ENCODE measurements around the gene PHF20.
"Not testable (repeated sequence)": the region's sequence is repeated elsewhere in the genome, so short reads cannot be mapped to it uniquely, and the experiment has no call there.

Gene PHF20

DNA sequence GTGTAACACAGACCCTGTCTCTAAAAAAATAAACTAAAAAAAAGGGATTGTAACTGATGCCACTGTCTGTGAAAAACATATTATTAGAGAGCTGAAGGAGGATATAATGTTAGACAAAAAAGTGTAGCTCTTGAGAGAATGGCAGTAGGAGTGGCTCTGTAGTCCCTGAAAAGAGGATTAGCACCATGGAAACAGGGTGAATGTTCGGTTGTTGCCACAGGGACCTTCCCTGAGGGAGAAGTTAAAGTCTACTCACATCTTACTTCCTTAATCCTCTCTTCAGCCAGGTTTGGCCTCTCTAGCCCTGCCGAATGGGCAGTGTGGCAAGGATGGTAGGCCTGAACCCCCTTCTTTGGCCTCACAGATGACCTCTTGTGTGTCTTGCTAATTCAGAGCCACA is 170.4 kb downstream of the PHF20 start:
- no peak for DNase-seq

DNA sequence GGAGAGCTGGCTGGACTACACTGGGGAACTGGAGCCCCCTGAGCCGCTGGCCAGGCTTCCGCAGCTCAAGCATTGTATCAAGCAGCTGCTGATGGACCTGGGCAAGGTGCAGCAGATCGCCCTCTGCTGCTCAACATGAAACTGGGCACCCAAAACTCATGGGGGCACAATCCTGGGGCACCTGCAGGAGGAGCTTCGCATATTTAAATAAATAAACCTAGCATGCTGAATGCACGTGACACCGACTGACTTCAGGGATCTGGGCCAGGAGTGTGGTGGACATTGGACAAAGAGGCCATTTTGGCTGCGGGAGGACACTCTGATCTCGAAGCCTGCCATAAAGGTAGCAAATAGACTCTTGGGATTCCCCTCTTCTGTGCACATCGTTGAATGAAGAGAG is 175.7 kb downstream of the PHF20 start:
- peak; percentile 65 for DNase-seq

DNA sequence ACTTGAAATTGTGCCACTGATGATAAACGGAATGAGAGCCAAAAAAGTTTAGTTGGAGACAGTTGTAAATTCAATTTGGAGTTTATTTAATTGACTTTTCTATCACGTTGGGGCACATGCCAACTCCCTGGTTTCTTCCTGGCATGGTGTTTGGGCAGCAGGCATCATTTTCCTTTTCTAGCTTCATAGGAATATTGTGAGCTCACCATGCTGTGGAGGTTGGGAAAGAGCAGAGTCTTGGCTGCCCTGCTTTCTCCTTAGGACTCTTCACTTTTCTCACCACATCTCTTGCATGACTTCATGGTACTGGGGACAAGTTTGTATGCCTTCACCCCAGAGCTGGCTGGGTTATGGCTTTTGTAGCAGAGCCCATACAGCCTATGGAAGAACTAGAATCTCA is 176.1 kb downstream of the PHF20 start:
- no peak for DNase-seq

DNA sequence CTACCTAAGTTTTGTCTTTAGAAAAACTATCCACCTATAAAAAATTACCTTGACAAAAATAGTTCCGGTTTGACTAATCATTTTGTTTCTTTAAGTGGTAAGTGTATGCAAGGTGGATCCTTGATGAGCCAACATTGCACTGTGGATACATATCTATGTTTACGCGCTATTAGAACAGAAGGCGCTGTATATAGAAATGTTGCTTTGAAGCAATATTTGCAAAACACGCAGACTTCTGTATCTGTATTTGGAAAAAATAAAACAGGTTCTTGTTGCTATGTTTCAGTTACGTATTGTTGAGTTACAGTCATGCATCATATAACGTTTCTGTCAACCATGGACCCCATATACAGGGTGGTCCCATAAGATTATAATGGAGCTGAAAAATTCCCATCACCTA is 178.3 kb downstream of the PHF20 start:
- DNase-seq = no peak

DNA sequence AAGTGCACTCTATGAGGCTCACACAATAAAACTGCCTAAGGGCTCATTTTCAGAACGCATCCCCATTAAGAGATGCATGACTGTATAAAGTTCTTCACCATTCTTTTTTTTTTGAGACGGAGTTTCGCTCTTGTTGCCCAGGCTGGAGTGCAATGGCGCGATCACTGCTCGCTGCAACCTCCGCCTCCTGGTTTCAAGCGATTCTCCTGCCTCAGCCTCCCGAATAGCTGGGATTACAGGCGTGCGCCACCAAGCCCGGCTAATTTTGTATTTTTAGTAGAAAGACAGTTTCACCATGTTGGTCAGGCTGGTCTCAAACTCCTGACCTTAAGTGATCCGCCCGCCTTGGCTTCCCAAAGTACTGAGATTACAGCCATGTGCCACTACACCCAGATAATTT is 180.3 kb downstream of the PHF20 start:
- DNase-seq = not testable (repeated sequence)

DNA sequence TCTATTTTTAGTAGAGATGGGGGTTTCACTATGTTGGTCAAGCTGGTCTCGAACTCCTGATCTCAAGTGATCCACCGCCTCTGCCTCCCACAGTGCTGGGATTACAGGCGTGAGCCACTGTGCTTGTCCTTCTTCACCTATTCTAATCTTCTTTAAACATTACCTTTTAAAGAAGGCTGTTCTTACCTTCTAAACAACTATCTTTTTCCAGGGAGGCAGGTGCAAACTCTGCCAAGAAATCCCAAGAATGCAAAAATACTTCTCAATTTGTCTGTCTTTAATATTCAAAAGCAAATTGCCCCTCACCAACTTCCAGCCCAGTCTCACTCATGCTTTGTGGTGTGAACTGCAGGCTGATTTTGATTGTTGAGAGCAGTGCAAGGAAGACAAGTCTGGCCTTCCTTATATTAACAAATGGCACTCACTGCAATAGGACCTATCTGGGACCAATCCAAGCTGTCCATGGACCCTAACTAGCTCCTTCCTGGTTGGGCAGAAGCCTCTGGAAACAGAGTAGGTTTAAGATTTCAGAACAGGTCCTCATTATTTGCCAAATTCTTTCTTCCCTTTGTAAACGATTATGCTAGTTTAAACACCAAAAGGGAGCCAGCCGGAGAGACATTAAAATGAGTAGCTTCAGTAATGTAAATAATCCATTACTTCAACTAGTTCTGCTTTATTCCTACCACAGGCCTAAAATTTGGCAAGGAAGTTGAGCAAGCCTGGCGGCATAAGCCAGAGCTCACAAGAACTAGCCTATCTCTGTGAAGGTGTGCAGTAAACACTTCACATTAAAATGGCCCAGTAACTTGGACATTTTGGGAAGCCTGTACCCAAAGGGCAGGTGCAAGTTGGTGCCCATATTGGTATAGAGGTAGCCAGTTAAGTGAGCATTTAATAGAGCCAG is 180.9 kb downstream of the PHF20 start:
- no peak for DNase-seq

DNA sequence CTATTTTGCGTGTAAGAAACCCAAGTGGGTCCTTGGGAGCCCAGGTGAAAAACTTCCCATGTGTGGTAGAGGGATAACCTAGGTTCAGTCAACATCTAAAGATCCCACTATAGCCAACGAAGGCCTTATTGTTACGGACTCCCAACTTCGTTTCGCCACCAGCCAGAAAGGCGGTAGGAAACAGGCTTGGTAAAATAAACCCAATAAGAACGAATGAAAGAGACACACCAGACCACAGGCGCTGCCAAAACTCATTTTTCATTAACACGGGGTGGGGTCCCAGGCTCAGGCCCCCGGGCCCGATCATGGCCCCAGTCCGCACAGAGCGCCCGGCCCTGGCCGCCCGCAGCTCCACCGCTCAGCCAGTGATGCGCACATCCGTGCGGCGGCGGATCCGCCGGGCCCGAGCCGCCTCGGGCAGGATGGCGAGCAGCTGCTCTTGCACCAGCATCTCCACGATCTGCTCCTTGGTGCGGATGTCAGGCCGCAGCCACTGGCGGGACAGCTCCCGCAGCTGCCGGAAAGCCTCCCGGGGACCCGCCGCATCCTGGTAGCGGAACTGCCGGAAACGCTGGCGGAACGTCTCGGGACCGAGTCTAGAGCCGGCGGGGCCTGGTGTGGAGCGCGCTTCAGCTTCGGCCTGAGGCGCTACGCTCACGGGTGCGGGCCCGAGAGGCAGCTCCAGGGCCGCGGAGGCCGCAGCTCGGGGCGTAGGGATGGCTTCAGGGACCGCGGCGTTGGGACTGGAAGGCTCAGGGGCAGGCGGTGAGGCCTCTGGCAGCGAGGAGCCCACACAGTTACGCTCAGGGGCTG is 181.8 kb downstream of the PHF20 start:
- DNase-seq = peak; percentile 89

DNA sequence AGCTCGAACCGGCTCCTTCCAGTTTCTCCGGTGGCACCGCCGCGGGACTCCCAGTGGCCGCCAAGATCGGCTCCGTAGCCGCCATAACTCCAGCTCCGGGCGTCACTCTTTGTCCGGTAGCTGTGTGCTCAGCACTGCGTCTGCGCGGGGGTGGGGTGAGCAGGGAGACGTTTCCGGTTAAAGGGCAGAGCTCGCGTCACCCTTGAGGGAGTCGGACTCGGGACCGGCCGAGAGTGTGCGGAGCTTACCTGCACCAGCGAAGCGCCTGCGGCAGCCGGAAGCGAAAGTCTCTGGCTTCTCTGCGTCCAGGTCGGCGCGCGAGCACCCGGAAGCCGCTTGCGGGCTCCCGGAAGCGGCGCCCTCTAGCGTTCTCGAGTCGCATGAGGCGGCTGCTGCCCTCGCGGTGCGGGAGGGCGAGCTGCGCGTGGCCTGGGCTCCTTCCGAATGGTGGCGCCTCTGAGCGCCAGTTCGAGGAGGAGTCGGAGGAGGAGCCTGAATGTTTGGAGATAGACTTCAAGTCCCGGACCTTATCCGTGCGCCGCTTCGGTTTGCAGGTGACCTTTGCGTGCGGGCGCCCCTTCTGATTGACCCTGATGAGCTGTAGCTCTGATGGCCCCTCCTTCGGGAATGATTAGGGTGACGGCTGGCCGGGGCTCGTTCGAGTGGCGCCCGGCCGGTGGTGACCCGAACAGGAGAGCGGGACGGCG is 182.5 kb downstream of the PHF20 start, which contains the start of gene SCAND1:
TSS of gene SCAND1 (minus strand) at position 303 of the 707 bp plus-strand sequence. CDS start at position 85, 218 bp downstream.
- peak; percentile 98 for DNase-seq

DNA sequence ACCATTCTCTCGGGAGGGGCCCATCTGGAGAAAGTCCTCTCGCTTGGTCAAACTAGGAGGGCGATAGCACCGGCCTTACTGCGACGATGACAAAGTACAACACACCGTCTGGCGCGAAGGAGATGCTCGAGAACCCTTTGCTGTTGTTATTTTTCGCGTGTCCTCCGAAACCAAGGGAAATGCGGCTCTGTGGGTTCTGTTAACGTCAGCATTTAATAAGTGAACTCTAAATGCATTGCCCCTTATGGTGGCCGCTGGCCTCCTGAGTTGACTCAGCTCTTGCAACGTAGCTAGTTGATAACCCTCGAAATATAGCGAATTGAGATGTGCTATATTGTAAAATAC is 183.1 kb downstream of the PHF20 start:
- DNase-seq = no peak

DNA sequence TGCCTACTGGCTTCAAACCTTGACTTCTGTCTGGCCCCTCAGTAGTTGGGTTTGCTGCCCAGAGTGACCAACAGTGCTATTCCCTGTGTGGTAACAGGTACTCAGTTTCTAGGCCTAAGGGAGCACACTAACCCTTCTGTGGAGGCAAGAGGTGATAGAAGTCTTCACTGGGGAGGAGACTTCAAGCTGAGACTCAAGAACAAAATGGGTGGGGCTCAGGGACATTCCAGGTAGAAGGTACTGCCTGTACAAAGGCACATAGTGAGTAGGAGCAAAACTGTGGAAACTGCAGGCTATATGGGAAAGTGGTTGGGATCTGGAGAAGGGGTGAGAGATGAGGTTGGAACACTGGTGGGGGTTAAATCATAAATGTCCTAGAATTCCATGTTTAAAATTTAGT is 184.8 kb downstream of the PHF20 start:
- no peak for DNase-seq

DNA sequence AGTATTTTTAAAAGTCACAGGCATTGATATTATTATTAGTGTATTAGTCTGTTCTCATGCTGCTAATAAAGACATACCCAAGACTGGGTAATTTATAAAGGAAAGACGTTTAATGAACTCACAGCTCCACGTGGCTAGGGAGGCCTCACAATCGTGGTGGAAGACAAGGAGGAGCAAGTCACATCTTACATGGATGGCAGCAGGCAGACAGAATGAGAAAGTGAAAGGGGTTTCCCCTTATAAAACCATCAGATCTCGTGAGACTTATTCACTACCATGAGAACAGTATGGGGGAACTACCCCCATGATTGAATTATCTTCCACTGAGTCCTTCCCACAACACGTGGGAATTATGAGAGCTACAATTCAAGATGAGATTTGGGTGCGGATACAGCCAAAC is 187.5 kb downstream of the PHF20 start:
- DNase-seq = not testable (repeated sequence)

DNA sequence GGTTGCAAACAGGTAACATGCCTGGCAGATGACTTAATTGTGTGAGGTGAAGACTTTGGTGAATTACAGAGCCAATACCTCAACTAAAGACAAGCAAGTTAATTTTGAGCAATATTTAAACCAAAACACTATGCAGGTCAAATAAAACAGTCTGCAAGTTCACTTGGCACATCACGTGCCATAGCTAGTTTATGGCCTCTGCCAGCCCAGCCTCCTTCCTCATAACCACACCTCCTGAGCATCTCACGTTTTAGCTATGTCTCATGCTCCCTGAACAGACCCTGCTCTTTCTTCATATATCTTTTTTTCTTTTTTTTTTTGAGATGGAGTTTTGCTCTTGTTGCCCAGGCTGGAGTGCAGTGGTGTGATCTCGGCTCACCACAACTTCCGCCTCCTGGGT is 192.1 kb downstream of the PHF20 start:
- no peak for DNase-seq

DNA sequence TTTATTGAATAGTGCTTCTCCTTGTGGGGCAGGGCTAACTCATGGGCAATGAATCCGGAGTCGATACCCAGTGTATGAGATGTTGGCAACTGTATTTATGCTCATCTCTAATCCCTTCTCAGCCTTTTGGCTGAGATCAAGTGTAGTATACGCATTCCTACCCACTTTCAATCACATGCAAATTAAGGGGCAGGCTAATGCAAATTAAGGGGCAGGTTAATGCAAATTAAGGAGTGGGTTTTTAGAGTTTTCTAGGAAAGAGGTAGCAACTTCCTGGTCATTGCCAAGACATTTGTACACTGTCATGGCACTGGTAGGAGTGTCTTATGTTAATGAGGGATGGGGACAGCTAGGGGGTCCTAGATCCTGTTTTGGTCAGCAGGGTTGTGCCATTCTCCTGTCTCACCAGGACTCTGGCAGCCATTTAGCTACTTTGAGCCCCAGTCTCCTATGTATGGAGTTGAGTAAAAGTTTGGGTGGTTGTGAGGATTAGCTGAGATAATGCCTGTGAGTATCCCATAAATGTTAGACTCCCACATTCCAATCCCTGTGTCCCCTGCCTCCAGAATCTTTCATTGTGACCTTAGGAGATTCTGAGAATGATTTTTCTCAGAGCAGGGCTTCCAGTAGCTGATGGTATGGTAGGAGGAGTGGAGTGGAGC is 196.3 kb downstream of the PHF20 start, which contains the start of gene CNBD2:
TSS of gene CNBD2 (plus strand) at position 612 of the 662 bp plus-strand sequence. CDS start 173 bp downstream, outside the sequence.
- no peak for DNase-seq

DNA sequence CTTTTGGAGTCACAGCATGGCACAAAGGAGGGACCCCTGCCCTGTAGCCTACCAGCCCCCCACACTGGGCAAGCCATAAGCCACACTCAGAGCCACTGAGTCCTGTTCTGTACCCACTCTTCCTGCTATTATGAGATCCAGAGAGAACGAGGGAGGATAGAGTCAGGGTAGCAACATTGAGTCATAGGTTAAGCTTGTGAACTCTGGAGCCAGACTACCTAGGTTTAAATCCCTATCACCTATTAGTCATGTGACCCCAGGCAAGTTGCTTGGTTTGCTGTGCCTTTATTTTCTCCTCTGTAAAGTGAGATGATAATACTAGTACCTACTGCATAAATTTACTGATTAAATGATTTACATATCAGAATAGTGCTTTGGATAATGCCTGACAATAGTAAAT is 197.1 kb downstream of the PHF20 start:
- DNase-seq = no peak

DNA sequence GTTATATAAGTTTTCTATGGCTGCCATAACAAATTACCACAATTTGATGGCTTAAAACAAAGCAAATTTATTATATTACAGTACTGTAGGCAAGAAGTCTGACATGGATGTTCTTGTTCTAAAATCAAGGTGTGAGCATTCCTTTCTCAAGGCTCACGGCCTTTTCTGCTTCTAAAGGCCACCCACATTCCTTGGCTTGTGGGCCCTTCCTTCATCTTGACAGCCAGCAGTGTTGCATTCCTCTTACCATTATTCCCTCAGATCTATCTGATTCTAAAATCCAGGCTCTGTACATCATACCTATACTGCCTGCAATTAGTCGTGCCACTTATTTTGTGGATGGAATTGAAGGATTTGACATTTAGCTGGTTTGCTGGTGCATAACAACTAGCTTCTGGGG is 200.2 kb downstream of the PHF20 start:
- no peak for DNase-seq

DNA sequence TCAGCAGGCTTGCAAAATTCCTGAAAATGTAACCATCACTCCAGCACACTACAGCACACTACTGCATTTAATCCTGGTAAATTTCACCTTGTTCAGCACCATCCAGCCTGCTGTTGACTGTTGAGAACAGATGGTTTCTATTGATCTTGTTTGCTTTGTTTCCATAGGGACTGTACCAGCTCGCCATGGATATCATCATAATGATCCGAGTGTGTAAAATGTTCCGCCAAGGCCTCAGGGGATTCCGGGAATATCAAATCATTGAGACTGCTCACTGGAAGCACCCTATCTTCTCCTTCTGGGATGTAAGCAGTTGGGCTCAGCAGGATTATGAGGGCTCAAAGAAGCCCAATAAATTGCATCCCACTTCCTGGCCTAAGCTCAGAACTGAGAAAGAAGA is 200.6 kb downstream of the PHF20 start:
- DNase-seq = no peak

DNA sequence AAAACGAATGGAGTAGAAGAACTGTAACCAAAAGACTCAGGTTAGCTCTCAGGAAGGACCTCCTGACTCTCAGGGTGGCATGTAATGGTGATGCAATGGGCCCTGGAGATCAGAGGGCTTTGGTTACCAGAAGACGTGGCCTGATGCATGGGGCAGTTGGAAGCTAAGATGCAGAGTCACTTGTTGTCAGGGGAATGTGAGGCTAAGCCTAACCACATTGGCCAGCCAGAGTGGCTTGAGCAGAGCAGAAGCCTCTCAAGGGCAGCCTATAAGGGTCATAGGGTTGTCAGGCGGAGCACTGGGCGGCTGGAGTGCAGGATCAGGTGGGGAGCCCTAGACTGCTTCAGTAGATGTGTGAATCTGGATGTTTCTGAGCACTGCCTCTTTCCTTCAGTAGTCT is 202.4 kb downstream of the PHF20 start:
- DNase-seq = no peak

DNA sequence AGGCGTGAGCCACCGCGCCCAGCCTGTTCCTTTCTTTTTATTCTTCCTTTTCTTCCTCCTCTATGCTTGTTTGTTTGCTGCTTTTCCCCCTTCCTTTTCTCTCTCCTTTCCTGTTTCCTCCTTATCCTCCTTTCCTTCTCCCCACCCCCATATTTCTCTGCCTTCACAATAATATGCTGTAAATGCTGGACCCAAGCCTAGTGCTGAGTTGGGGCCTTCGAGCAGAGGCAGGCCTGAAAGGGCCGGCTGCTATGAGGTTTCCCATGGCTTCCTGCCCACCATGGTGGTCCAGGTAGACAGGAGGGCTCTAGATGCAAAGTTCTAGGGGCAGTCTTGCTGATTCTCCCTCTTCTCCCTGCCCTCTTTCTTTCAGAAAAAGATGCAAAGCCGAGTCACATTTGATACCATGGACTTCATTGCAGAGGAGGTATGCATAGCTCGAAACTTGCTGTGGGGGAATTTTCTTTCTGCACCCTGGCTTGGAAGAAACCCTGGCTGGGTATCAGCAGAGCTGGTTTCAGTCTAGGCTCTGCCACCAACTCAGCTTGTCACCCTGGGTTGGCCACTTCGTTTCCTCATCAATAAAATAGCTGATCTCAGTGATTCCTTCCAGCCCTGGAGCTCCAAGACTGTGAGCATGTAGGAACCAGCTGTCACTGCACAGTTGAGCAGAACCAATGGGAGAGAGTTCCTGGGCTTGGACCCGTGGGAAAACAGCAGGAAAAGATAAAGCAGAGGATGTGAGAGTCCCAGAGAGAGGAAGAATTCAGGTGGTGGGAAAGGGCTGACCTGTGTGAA is 204.0 kb downstream of the PHF20 start:
- no peak for DNase-seq

DNA sequence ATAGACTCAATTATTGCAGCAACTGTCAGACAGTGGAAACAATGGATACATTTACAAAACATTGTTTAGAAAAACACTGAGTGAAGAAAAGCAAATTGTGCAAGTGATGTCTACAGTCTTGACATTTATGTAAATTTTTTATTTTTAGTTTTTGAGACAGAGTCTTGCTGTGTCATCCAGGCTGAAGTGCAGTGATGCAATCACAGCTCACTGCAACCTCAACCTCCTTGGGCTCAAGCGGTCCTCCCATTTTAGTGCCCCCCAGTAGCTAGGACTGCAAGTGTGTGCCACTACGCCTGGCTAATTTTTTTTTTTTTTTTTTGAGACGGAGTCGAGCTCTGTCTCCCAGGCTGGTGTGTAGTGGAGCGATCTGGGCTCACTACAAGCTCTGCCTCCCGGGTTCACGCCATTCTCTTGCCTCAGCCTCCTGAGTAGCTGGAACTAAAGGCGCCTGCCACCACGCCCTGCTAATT is 206.3 kb downstream of the PHF20 start:
- no peak for DNase-seq

DNA sequence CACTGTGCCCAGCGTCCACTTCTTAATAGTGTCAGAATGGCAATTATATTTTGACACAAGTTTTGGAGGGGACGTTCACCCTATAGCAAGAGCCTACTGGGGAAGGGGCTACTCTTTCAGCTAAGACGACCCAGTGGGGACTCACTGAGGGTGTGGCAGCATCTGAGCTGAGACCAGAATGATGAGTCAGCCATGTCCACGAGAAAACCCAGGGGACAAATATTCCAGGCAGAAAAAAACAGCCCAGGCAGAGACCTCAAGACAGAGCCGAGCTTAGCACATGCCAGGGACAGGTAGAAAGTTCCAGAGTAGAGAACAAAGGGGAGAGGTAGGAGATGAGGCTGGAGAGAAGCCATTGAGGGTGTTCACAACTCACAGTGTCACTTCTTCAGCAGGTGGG is 207.7 kb downstream of the PHF20 start:
- DNase-seq = no peak

DNA sequence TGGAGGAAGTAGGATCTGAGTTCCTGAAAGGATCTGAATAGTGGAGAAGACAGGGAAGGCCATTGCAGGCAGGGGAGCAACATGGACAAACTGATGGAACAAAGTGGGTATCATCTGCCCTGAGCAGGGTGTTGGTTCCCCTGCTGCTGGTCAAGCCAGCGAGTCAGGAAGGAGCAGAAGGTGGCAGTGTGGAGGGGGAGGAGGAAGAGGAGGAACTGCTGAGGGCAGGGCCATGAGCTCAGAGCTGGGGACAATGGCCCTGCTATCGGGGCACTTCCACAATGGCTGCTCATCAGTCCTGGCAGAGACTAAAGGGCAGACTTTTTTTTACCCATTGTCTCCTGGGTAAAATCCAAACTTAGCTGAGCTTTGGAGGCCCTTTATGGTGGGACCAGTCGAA is 210.2 kb downstream of the PHF20 start:
- no peak for DNase-seq

DNA sequence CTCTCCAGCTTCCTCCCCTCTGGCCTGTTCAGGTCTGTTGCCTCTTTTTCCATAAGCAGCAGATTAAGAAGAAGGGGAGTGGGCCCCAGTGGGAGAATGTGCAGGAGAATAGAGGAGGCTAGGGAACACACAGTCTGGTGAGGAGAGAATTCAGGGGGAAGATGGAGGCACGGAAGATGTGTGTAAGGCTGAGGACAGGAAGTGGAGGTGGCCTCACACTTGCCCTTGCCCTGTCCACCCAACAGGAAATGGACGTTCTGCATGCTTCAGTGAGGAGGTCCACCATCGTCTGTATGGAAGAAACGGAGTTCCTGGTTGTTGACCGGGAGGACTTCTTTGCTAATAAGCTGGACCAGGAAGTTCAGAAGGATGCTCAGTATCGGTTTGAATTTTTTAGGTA is 212.6 kb downstream of the PHF20 start:
- DNase-seq = no peak

Data from activated effector memory CD4-positive, alpha-beta T cell treated with anti-CD3 and anti-CD28 coated beads, Interleukin-2, amount 50 U/mL, for 16 hours (primary cell).